Activated naive CD4-positive, alpha-beta T cell treated with anti-CD3 and anti-CD28 coated beads, Interleukin-2, amount 10 ng/mL, durations not matched to agents 7 days and 5 days (primary cell): ENCODE measurements around the gene TWNK.

ENCODE experiments used
- CTCF ChIA-PET: fragments of 350-600 bp; sonication (Branson Sonifier 250); formaldehyde crosslinking; loops from one replicate; lab custom pipeline; 2021; ENCODE audit warnings: antibody characterized with exemption; lab: Charles Lee
- DNase-seq: peaks from one replicate; pipeline ENCODE4 v3.0.0-alpha.2; 2020
- H3K27ac Mint-ChIP-seq: one replicate; pipeline ENCODE4 v1.8.0; 2021; ENCODE audit warnings: mild to moderate bottlenecking, moderate library complexity, mixed read lengths
- H3K27me3 Mint-ChIP-seq: one replicate; pipeline ENCODE4 v1.8.0; 2021; ENCODE audit warnings: mild to moderate bottlenecking, mixed read lengths
- H3K36me3 Mint-ChIP-seq: one replicate; pipeline ENCODE4 v1.8.0; 2021; ENCODE audit warnings: mixed read lengths
- H3K4me1 Mint-ChIP-seq: one replicate; pipeline ENCODE4 v1.8.0; 2021; ENCODE audit warnings: mixed read lengths
- H3K4me3 Mint-ChIP-seq: one replicate; pipeline ENCODE4 v1.8.0; 2021; ENCODE audit warnings: mild to moderate bottlenecking, moderate library complexity, mixed read lengths
- H3K9me3 Mint-ChIP-seq: one replicate; pipeline ENCODE4 v1.8.0; 2021; ENCODE audit warnings: mixed read lengths

The TWNK gene

DNA sequence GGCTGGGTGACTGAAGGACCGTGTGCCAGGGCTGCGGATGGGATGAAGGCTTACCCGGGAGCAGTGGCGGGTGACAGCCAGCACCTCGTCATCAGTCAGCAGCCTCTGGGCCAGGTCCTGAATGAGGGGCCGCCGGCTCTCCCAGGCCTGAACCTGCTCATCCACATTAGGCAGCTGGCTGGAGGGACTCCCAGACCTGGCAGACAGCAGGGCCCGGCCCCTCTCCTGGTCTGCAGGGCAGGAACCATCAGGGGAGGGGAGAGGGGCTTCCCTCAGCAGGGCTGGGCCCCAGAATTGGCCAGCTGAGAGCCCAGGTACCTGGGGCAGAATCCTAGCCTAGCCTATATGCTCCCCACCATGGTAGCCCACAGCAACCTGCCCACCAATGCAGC lies 28.2 kb downstream of the TWNK start:
- Mint-ChIP-seq H3K36me3 (peaks cover 1% of the 10 kb centered on the region), H3K27ac (no peak overlapping the region), H3K9me3 (no peaks in the 10 kb centered on the region), H3K27me3 (peaks cover 78% of the 10 kb centered on the region), H3K4me3 (no peak overlapping the region), H3K4me1 (peaks cover 12% of the 10 kb centered on the region)
- DNase-seq = no peak
- CTCF ChIA-PET = interaction anchor here (0.6 to 7.2 kb wide), 11 partner anchors 13 to 305 kb away, joined by 3 to 169 read pairs (median 6); partner anchors contain the start of genes LZTS2, PDZD7 and SFXN3

DNA sequence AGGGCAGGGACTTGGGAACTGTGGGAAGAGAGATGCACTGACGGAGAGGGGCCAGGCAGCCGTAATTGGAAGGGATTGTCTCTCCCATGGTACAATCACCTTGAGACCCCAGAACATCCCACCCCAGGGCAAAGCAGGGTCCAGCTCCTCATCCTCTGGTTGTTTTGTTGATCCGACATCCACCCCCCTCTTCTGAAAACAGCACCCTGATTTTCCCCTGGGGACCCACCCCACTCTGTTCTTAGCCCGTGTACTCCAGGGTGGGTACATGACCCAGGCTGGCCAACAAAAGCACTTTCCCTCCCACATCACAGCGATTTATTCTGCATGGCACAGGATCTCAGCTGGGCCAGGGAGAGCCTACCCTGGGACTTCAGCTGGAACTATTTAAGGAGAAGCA lies 29.5 kb downstream of the TWNK start:
- Mint-ChIP-seq H3K27ac (no peak overlapping the region), H3K36me3 (peaks cover 1% of the 10 kb centered on the region)

DNA sequence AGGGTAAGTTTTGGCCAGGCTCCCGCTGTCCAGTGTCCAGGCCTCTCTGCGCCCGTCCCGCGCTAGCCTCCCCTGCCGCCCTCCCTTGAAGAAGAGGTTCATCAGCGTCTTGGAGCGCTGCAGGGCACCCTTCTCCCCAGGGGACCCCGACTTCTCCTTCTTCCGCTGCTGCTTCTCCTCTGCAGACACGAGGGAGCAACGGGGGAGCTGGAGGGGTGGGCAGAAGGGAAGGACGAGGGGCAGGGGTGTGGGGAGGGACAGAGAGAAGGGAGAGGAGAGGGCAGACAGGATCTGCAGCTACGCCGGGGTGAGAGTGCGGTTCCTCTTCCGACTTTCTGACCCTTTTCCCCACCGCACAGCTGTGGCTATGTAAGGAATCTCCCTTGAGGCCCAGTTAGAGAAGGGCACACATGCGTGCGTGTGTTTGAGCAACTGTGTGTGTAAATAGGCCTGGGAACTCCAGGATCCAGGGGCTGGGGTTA lies 30.8 kb downstream of the TWNK start:
- H3K27me3 Mint-ChIP-seq = peaks cover 86% of the 10 kb centered on the region
- H3K36me3 Mint-ChIP-seq = peaks cover 1% of the 10 kb centered on the region
- no peak for DNase-seq
- CTCF ChIA-PET = interaction anchor here (1.1 to 7.2 kb wide), 12 partner anchors 11 to 124 kb away, joined by 3 to 169 read pairs (median 10); partner anchors contain the start of genes LZTS2, PDZD7 and SFXN3
- H3K4me3 Mint-ChIP-seq = no peak overlapping the region
- no peak overlapping the region for H3K27ac Mint-ChIP-seq
- no peaks in the 10 kb centered on the region for H3K9me3 Mint-ChIP-seq
- peaks cover 5% of the 10 kb centered on the region for H3K4me1 Mint-ChIP-seq

More for the DNA sequence above, 29.5 kb downstream of the TWNK start:
- CTCF ChIA-PET = interaction anchor here (0.6 to 7.2 kb wide), 8 partner anchors 12 to 128 kb away, joined by 3 to 169 read pairs (median 10); partner anchors contain the start of genes LZTS2, PDZD7 and SFXN3
- peaks cover 12% of the 10 kb centered on the region for H3K4me1 Mint-ChIP-seq
- DNase-seq = no peak
- H3K9me3 Mint-ChIP-seq = no peaks in the 10 kb centered on the region
- H3K27me3 Mint-ChIP-seq = peaks cover 90% of the 10 kb centered on the region
- H3K4me3 Mint-ChIP-seq = no peak overlapping the region

DNA sequence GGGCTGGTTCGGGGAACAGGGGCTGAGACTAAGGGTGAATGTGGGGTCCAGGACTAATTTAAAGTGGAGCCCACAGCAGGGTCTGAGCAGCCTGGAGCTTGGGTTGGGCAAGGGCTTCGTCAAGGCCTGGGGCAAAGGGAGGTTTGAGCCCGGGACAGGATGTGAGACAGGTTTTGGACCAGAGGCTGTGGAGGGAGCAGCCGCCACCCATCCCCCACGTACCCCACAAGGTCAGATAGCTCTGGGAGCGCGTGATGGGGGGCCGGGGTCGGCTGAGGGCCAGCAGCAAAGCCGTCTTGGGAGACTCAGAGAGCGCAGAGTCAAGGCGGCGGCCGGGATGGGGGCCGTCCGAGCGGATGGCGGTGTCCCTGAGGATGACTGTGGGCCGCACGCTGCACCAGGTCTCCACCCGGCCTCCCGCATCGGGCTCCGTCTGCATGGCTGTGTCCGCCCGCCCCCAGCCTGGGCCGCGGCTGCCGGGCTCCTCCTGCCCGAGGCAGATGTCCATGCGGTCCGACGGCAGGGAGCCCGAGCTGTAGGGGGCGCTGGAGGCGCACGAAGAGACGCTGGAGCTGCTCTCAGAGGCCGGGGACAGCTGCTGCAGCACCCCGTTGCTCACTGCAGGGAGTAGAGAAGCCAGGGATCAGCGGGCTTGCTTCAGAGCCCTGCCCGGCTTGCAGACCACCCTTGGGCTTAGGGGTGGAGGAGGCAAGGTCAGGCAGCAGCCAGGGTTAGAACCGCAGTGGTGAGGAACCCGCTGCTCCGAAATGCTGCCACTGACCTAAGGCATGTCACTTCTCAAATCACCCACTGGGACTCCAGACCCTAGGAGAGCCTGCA lies 31.5 kb downstream of the TWNK start:
- peaks cover 86% of the 10 kb centered on the region for H3K27me3 Mint-ChIP-seq
- no peak overlapping the region for H3K27ac Mint-ChIP-seq
- H3K4me1 Mint-ChIP-seq = peaks cover 3% of the 10 kb centered on the region
- H3K36me3 Mint-ChIP-seq = peaks cover 1% of the 10 kb centered on the region
- CTCF ChIA-PET = interaction anchor here (0.6 to 7.2 kb wide), 22 partner anchors 10 to 124 kb away, joined by 3 to 169 read pairs (median 4); partner anchors contain the start of genes KAZALD1, LZTS2, PDZD7 and SFXN3
- H3K9me3 Mint-ChIP-seq = no peaks in the 10 kb centered on the region
- H3K4me3 Mint-ChIP-seq = no peak overlapping the region
- peak; percentile 88 for DNase-seq

DNA sequence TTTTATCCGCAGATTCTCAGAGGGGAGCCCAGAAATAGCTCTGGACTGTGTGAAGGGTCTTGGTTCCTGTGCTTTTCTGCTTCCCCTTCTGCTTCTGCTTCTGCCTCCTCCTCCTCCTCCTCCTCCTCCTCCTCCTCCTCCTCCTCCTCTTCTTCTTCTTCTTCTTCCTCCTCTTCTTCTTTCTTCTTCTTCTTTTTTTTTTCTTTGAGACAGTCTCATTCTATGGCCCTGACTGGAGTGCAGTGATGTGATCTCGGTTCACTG lies 32.0 kb downstream of the TWNK start:
- CTCF ChIA-PET = interaction anchor here (0.6 to 7.2 kb wide), 21 partner anchors 9 to 123 kb away, joined by 3 to 169 read pairs (median 5); partner anchors contain the start of genes KAZALD1, LZTS2, PDZD7 and SFXN3
- no peak for DNase-seq
- no peak overlapping the region for H3K4me3 Mint-ChIP-seq
- peaks cover under 1% of the 10 kb centered on the region for H3K4me1 Mint-ChIP-seq
- H3K27ac Mint-ChIP-seq = no peak overlapping the region
- H3K9me3 Mint-ChIP-seq = no peaks in the 10 kb centered on the region
- H3K36me3 Mint-ChIP-seq = peaks cover 1% of the 10 kb centered on the region
- H3K27me3 Mint-ChIP-seq = peaks cover 84% of the 10 kb centered on the region

DNA sequence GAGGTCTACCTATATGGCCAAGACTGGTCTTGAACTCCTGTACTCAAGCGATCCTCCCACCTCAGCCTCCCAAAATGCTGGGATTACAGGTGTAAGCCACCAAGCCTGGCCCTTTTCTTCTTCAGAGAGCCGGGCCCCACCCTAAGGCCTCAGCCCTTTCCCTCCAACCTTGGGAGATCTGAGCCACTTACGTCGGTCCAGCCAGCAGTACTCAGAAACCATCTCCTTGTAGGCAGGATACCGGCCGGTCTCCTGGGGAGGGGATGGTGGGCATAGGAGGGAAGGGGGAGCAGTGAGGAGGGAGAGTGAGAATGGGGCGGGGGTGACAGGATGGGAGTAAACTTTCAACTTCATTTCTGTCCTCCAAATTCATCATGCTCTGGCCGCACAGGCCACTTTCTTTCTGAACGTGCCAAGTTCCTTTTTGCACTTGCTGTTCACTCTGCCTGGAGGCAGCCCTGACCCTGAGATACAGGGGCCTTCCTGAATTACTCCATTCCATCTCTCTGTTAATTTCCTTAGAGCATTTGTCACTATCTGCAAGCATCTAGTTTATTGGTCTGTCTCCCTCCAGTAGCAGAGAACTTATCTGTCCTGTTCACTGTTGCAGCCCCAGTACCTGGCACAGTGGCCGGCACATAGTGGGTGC lies 33.2 kb downstream of the TWNK start:
- DNase-seq = no peak
- Mint-ChIP-seq H3K27ac (no peak overlapping the region), H3K36me3 (peaks cover 1% of the 10 kb centered on the region), H3K4me3 (no peak overlapping the region), H3K9me3 (no peaks in the 10 kb centered on the region), H3K4me1 (no peaks in the 10 kb centered on the region), H3K27me3 (peaks cover 72% of the 10 kb centered on the region)
- CTCF ChIA-PET = interaction anchor here (1.4 to 7.2 kb wide), 4 partner anchors 8 to 41 kb away, joined by 5 to 169 read pairs (median 57); partner anchors contain the start of genes KAZALD1, LZTS2, PDZD7 and SFXN3

DNA sequence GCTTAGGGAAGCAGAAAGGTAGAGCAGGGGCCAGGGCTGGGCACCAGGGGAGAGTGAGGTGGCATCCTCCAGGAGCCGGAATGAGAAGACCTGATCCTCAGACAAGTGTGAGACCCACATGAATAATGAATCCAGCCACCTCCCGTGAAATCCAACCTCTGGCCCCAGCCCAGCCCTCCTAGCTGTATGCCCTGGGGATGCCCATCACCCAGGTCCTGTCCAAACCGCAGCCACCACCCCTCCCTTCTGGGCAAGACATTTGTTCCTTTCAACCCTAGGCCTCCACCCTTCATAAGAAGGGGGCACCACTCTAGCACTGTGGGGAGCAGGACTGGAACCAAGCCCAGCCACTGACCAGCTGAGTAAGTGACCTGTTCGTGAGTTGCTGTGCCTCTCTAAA lies 33.9 kb downstream of the TWNK start:
- Mint-ChIP-seq H3K4me1 (no peaks in the 10 kb centered on the region), H3K27me3 (peaks cover 65% of the 10 kb centered on the region), H3K9me3 (no peaks in the 10 kb centered on the region), H3K27ac (no peak overlapping the region), H3K36me3 (peaks cover 1% of the 10 kb centered on the region), H3K4me3 (no peak overlapping the region)
- no peak for DNase-seq
- CTCF ChIA-PET = interaction anchor here (1.0 to 1.6 kb wide), 2 partner anchors 22 to 23 kb away, joined by 3 to 5 read pairs; no protein-coding TSS in a partner anchor

DNA sequence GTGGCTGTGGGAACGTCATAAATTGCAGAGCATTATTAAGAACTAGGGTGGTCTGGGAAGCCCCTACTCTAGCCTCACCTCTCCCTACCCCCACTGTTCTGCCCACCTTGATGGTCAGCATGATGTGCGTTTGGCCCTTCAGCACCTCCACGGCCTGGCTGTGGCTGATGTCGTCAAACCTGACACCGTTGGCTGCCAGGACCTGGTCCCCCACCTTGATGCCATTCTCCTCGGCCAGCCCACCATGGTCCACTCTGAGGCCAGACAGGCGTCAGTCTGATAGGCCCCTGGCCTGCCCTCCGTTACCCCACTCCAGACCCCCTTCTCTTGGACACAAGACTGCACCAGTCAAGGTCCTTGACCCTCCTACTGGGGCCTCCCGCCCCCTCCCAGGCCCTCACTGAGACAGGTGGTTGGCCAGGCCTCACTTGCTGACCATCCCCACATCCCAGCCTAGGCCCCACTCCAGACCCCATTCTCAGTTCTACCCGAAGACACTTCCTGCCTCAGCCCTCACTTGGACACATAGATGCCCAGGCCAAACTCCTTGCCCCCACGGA lies 34.4 kb downstream of the TWNK start:
- H3K36me3 Mint-ChIP-seq = peaks cover 1% of the 10 kb centered on the region
- CTCF ChIA-PET = interaction anchor here (1.0 to 1.6 kb wide), 3 partner anchors 11 to 24 kb away, joined by 3 to 5 read pairs (median 3); no protein-coding TSS in a partner anchor
- no peak for DNase-seq
- H3K9me3 Mint-ChIP-seq = no peaks in the 10 kb centered on the region
- no peak overlapping the region for H3K27ac Mint-ChIP-seq
- H3K4me1 Mint-ChIP-seq = no peaks in the 10 kb centered on the region
- H3K27me3 Mint-ChIP-seq = peaks cover 62% of the 10 kb centered on the region
- H3K4me3 Mint-ChIP-seq = no peak overlapping the region

DNA sequence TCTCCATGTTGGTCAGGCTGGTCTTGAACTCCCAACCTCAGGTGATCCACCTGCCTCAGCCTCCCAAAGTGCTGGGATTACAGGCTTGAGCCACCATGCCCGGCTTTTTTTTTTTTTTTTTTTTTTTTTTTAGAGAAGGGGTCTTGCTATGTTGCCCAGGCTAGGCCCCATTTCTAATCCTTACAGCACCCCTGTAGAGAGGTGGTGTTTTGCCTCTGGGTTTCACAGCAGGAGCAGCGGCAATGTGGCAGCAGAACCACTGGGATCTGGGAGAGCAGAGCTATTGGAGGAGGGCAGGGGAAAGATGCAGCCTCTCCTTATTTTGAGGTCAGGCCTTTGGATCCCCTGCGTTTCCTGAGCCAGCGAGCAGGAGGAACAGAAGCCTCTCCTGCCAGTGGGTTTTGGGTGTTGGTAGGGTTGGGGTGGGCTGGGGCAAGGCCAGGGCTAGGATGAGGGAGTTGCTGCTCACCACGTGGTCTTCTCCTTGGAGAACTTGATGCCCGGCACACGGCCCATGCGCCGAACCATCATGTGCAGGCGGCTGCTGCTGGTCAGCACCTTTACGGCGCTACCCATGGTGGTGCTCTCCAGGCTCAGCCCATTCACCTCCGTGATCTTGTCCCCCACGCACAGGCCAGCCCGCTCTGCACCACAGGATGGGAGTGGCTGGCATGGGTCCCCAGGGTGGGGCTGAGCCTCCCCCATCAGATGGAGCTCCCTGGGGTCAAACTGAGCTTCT lies 35.8 kb downstream of the TWNK start:
- CTCF ChIA-PET = interaction anchor here (0.8 to 1.3 kb wide), 3 partner anchors 9 to 12 kb away, joined by 3 to 4 read pairs (median 3); no protein-coding TSS in a partner anchor
- no peak overlapping the region for H3K4me3 Mint-ChIP-seq
- H3K36me3 Mint-ChIP-seq = peaks cover 1% of the 10 kb centered on the region
- no peak overlapping the region for H3K27ac Mint-ChIP-seq
- no peak for DNase-seq
- no peaks in the 10 kb centered on the region for H3K9me3 Mint-ChIP-seq
- no peaks in the 10 kb centered on the region for H3K4me1 Mint-ChIP-seq
- peaks cover 59% of the 10 kb centered on the region for H3K27me3 Mint-ChIP-seq

DNA sequence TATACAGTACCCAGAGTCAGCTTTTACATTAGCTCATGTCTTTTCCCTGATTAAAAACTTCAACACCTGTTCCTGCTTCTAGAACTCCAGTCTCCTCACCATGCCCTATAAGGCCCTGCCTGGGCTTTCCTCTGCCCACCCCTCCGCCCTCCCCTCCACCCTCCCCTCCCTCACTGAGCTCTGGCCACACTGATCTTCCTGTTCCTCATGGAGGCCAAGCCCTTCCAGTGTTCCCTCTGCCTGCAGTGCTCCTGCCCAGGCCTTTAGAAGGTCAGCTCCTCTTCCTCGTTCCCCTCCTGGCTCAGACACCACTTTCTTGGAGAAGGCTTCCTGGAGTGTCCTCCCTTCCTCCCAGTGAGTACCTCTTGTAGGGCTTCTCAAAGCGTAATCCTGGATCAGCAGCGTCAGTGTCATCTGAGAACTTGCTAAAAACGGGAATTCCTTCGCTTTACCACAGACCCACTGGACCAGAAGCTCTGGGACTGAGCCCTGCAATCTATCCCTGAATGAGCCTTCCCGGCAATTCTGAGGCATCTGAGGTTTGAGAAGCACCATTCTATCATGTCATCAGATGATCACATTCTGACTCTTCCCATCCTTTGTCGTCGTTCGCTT lies 39.9 kb downstream of the TWNK start:
- no peaks in the 10 kb centered on the region for H3K36me3 Mint-ChIP-seq
- no peaks in the 10 kb centered on the region for H3K9me3 Mint-ChIP-seq
- H3K27me3 Mint-ChIP-seq = peaks cover 49% of the 10 kb centered on the region
- DNase-seq = no peak
- no peak overlapping the region for H3K4me3 Mint-ChIP-seq
- CTCF ChIA-PET = interaction anchor here (0.9 to 8.1 kb wide), 2 partner anchors 9 to 10 kb away, joined by 3 to 98 read pairs; no protein-coding TSS in a partner anchor
- H3K4me1 Mint-ChIP-seq = peaks cover 8% of the 10 kb centered on the region
- no peak overlapping the region for H3K27ac Mint-ChIP-seq

DNA sequence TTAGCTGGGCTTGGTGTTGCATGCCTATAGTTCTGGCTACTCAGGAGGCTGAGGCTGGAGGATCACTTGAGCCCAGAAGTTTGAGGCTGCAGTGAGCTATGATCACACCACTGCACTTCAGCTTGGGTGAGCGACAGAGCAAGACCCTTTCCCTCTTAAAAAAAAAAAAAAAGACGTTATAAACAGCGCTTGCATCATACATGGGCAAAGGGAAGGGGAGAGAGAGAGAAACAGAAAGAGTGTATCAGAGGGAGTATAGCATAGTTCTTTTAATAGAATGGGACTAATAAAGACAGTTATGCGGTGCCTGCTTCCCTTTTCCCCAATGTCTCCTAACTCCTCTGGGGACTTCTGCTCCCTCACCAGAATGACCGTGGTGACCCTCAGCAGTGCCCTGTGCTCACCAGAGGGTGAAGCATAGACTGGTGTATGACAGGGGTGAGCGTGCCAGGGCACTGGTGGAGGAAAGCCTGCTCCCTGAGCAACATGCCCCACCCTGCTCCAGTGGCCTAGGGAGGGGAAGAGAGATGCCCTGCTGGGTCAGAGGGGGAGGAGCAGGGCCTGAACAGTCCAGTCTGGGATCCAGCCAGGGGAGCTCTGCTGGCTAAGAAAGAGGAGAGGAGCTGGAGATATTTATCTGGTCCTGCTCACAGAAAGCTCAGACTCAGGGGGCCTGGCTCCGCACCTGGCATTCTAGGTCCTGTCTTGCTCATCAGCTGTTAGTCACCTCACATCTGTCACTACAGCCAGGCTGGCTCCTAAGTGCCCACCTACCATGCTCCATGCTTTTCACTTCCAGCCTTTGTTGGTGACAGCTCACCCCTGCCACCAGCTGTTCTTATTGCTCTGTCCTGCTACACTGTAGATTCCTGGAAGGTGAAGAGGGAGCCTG lies 41.3 kb downstream of the TWNK start:
- peaks cover 45% of the 10 kb centered on the region for H3K27me3 Mint-ChIP-seq
- peaks cover 5% of the 10 kb centered on the region for H3K36me3 Mint-ChIP-seq
- no peak overlapping the region for H3K4me3 Mint-ChIP-seq
- CTCF ChIA-PET = interaction anchor here (8.1 kb wide), 1 partner anchor 12 kb away, joined by 98 read pairs; no protein-coding TSS in a partner anchor
- DNase-seq = no peak
- H3K27ac Mint-ChIP-seq = no peak overlapping the region
- H3K4me1 Mint-ChIP-seq = peaks cover 22% of the 10 kb centered on the region
- H3K9me3 Mint-ChIP-seq = no peaks in the 10 kb centered on the region
